HL-60/S4 treated with retinoic acid at 250 ng/mL for 4 days and 3 days (cell line): ENCODE data around the gene TGM5.
"Not testable (repeated sequence)": the region's sequence is repeated elsewhere in the genome, so short reads cannot be mapped to it uniquely, and the experiment has no call there.

Experiments
- in situ Hi-C: fragments of 300-500 bp; cut with MboI; formaldehyde crosslinking; loops from 2 replicates; pipeline ENCODE4 v1.7.0; 2022; ENCODE audit warnings: low sequenced_read_pairs

TGM5 gene

DNA sequence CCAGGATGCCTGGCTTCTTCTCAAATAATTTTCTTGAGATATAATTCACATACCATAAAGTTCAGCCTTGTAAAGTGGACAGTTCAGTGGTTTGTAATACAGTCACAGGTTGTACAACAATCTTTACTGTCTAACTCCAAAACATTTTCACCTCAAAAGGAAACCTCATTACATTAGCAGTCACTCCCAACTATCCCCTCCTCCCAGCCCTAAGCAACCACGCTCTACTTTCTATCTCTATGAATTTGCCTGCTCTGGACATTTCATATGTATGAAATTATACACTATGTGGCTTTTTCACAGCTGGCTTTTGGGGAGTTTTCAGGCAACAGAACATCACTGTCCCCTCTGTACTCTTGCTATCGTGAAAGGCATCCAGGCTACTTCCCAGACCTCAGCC lies 17.5 kb downstream of the TGM5 start:
- in situ Hi-C loops, result no loop called here

GRCh38 chr15:43246261-43246774 lies 20.4 kb downstream of the TGM5 start:
- in situ Hi-C loops, result no loop called here

GRCh38 chr15:43244092-43244491 lies 22.6 kb downstream of the TGM5 start:
- in situ Hi-C loops, result no loop called here

- in situ Hi-C loops, result no loop called here
Observed at GRCh38 chr15:43243020-43243645, 23.6 kb downstream of the TGM5 start.

GRCh38 chr15:43242616-43243015 lies 24.1 kb downstream of the TGM5 start:
- in situ Hi-C loops, result no loop called here

GRCh38 chr15:43241100-43241499 lies 25.6 kb downstream of the TGM5 start:
- in situ Hi-C loops, result no loop called here

- in situ Hi-C loops, result no loop called here
Observed at GRCh38 chr15:43239732-43240491, 26.8 kb downstream of the TGM5 start.

- in situ Hi-C loops, result no loop called here
Observed at GRCh38 chr15:43238671-43239131, 28.0 kb downstream of the TGM5 start.

- in situ Hi-C loops, result no loop called here
Observed at GRCh38 chr15:43237842-43238470, 28.8 kb downstream of the TGM5 start.

- in situ Hi-C loops, result no loop called here
Observed at GRCh38 chr15:43235536-43235935, 31.2 kb downstream of the TGM5 start.

- in situ Hi-C loops, result loop anchor here (5.0 kb wide), 1 partner anchor 35 kb away; the partner anchor contains the start of gene TGM5
Observed at GRCh38 chr15:43232289-43232874, 34.3 kb downstream of the TGM5 start.

DNA sequence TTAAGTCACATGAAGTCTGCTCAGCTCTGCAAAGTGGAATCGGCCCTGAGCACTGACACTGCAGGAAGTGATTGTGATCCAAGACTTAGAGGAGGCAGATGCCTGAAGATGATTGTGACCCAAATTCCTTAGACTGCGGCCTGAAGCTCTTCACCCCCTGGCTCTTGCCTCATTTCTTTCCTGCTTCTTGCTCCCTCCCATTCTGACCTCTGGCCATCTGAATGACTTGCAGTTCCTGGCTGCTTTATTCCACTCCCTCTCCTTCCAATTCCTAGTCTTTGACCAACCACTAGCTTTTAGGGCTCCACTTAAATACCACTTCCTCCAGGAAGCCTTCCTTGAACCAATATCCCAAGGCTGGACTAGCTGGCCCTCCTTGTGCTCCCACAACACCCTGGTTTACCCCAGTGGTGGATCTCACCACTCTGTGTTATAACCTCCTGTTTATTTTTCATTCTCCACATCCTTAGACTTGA lies 36.0 kb downstream of the TGM5 start:
- in situ Hi-C loops, result loop anchor here (5.0 kb wide), 1 partner anchor 37 kb away; the partner anchor contains the start of gene TGM5

- in situ Hi-C loops, result loop anchor here (5.0 kb wide), 1 partner anchor 37 kb away; the partner anchor contains the start of gene TGM5
Observed at GRCh38 chr15:43229977-43230376, 36.8 kb downstream of the TGM5 start.

DNA sequence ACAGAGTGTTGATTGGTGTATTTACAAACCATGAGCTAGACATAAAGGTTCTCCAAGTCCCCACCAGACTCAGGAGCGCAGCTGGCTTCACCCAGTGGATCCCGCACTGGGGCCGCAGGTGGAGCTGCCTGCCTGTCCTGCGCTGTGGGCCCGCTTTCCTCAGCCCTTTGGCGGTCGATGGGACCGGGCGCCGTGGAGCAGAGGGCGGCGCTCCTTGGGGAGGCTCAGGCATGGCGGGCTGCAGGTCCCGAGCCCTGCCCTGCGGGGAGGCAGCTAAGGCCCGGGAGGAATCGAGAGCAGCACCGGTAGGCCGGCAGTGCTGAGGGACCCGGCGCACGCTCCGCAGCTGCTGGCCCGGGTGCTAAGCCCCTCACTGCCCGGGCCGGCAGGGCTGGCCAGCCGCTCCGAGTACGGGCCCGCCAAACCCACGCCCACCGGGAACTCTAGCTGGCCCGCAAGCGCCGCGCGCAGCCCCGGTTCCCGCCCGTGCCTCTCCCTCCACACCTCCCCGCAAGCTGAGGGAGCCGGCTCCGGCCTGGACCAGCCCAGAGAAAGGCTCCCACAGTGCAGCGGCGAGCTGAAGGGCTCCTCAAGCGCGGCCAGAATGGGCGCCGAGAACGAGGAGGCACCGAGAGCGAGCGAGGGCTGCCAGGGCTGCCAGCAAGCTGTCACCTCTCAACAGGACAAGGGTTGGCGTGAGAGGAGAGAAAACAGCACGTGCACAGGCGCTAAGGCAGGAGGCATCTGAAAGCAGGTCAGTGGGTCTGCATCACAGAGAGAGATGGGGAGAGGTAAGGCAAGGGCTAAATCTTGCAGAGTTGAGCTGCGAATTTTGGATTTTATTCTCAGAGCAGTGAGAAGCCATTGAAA lies 40.1 kb downstream of the TGM5 start:
- in situ Hi-C loops, result no loop called here

DNA sequence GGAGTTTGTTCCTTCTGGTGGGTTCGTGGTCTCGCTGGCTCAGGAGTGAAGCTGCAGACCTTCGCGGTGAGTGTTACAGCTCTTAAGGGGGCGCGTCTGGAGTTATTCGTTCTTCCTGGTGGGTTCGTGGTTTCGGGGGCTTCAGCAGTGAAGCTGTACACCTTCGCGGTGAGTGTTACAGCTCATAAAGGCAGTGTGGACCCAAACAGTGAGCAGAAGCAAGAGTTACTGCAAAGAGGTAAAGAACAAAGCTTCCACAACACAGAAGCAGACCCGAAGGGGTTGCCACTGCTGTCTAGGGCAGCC lies 40.8 kb downstream of the TGM5 start:
- in situ Hi-C loops, result not testable (repeated sequence)

DNA sequence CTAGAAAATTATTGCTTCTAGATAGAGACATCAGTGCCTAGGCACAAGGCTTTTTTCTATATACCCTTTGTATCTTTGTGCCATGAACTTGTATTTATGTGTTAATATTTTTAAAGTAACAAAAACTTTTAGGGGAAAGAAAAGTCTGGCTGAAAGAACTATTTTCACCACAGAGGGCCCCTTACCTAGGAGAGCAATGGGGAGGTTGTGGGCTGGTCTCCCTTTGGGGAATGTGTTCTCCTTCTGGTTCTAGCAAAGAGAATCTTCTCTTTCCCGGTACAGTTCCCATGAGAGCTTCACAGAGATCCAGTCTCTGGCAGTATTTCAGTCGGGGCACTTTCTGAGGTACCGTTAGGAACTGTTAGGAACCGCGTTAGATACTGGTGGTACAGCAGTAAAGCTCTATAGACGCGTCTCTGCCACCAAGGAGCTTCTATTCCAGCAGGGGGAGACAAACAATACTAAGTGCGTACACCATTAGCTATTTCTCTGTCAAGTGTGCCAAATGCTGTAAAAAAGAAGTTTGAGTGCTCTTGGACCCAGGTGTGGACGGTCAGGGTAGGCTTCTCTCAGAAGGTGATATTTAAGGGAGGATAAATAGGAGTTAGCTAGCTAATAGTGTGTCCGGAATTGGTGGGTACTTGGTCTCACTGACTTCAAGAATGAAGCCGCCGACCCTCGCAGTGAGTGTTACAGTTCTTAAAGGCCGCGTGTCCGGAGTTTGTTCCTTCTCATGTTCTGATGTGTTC lies 41.4 kb downstream of the TGM5 start:
- in situ Hi-C loops, result no loop called here

DNA sequence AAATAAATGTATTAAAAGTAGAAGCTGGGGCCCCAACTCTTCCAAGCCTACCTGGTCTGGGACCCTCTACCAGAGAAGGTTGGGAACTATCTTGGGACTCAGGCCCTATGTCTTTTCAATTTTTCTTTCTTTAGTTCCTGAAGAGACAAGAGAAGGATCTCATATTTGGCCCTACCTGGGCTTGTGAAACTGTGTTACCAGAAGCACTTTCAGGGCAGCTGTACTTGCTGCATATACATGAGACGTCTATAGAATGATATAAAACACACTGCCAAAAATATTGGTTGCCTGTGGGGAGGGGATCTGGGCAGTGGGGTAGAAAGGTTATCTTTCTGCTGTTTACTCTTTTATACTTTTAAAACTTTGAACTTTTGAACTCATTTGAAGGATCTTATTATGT lies 45.3 kb downstream of the TGM5 start:
- in situ Hi-C loops, result no loop called here

DNA sequence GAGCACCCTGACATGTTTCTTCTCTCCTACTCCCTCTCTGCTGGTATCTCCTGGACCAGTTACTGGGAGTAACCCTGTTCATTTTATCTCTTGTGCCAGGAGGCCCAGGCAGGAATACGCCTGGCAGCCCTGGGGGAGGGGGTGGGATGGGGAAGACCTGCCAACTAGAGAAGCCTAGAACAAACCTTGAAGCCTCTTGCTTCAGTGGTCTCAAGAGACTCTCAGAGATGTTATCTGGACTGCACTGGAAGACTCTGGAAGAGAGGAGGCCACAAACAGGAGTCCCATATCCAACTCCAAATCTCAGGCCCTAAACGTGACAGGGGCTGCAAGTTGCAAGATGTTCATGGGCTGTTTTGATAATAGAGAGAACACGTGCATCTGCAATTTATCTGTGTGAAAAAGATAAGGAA lies 45.7 kb downstream of the TGM5 start, which contains the start of gene EPB42:
Gene EPB42 (minus strand): TSS at position 28 of the 413 bp plus-strand sequence. CDS start 193 bp downstream, outside the sequence.
- in situ Hi-C loops, result no loop called here
